ENCODE results near the gene HMGN2. TPM values are rescaled to one million over a fixed set of nuclear protein-coding genes. Genes with fewer than 3 reads are reported as not detected.
A peak's percentile ranks its signal among the peaks of the same experiment; 100 is the strongest.

HMGN2 gene
- total and polyA plus RNA-seq, 2 of the 13 experiments (the other 11 are each of a cell fraction or from before 2014, with no cell fraction given): 63.4 to 343 TPM

- 32% methylated on average over 13 of the region's 14 CpGs for WGBS (ENCODE audit: low lambda C conversion rate)
- no peaks in the 10 kb centered on the region for H3K9me3 ChIP-seq (ENCODE audit: low read length)
- H3K4me2 ChIP-seq (ENCODE audit: low read depth, low read length): no peak overlapping the region
- H3K27me3 ChIP-seq (ENCODE audit: control insufficient read depth in 1 of 2, insufficient read depth in 2 of 2, low read length in 2 of 2): peaks cover 0 to 7% of the 10 kb centered on the region in 2 experiments; a peak in 2 of 5 replicates
- H3K4me1 ChIP-seq (ENCODE audit: insufficient read depth, low read length): 0 out of 2 replicates have a peak, but pooled peaks cover 6% of the 10 kb centered on the region
- DNase-seq (ENCODE audit: low spot score) (no peak), ATAC-seq (peak; percentile 24; the same call in 1 of the 3 replicates), FAIRE-seq (no peak)
- POLR2A ChIA-PET: interaction anchor here (1.5 kb wide), 1 partner anchor 21 kb away, joined by 6 read pairs; no protein-coding TSS in a partner anchor
- BruUV-seq (replicated peaks): no TSS peak
- no peak overlapping the region for H3K9ac ChIP-seq (ENCODE audit: insufficient read depth, low read depth, low read length)
- no peaks in the 10 kb centered on the region for H4K20me1 ChIP-seq (ENCODE audit: insufficient read depth, low read length)
- no peak overlapping the region for H2AFZ ChIP-seq (ENCODE audit: low read length)
- no peak overlapping the region for H3K27ac ChIP-seq (ENCODE audit: extremely low read length, insufficient read depth, low read length)
- H3K4me3 ChIP-seq (replicated peaks in 1 of 3; ENCODE audit: insufficient read depth in 1 of 3, low read depth in 2 of 3, low read length in 3 of 3): no peak overlapping the region
- no peaks in the 10 kb centered on the region for H3K79me2 ChIP-seq (ENCODE audit: insufficient read depth, low read length)
- intact Hi-C loops (cut with micrococcal nuclease; ENCODE audit: unreplicated experiment) (no loop called here), in situ Hi-C loops (cut with HindIII; ENCODE audit: extremely low pct_ligation_motif_present, low pct_unique_long_range_greater_than_20kb) (no loop called here)
- H3K36me3 ChIP-seq (replicated peaks in 1 of 2; ENCODE audit: control insufficient read depth in 1 of 2, insufficient read depth in 2 of 2, low read length in 2 of 2): no peaks in the 10 kb centered on the region
- CTCF ChIA-PET (ENCODE audit: low intra/inter-chr PET ratio, low total read pairs): no interaction called here
- TF ChIP-seq ZNF230 (CRISPR knock-in tag; IDR thresholded peaks at IDR 0.05) (no peak), ZBTB38 (CRISPR knock-in tag; IDR thresholded peaks at IDR 0.05) (no peak), DPF2 (CRISPR knock-in tag; IDR thresholded peaks at IDR 0.05; ENCODE audit: borderline replicate concordance, low read depth) (no peak), SAP130 (CRISPR knock-in tag; IDR thresholded peaks at IDR 0.05; ENCODE audit: low read depth) (no peak), ZNF44 (CRISPR knock-in tag; IDR thresholded peaks at IDR 0.05) (no peak), ZNF775 (CRISPR knock-in tag; IDR thresholded peaks at IDR 0.05; ENCODE audit: borderline replicate concordance) (no peak), ZBTB34 (CRISPR knock-in tag; IDR thresholded peaks at IDR 0.05) (no peak), ZHX2 (IDR thresholded peaks at IDR 0.05; ENCODE audit: low read depth) (no peak), ZHX2 (CRISPR knock-in tag; IDR thresholded peaks at IDR 0.05; ENCODE audit: borderline replicate concordance) (no peak), JUND (CRISPR knock-in tag; IDR thresholded peaks at IDR 0.05) (no peak), HBP1 (CRISPR knock-in tag; IDR thresholded peaks at IDR 0.05; ENCODE audit: low read depth) (no peak), CREBL2 (CRISPR knock-in tag; IDR thresholded peaks at IDR 0.05; ENCODE audit: borderline replicate concordance) (no peak), MAZ (IDR thresholded peaks at IDR 0.05; ENCODE audit: borderline replicate concordance, low read depth, low read length) (no peak), MAZ (CRISPR knock-in tag; IDR thresholded peaks at IDR 0.05; ENCODE audit: low read depth) (no peak), ZFP62 (CRISPR knock-in tag; IDR thresholded peaks at IDR 0.05) (no peak)
Measured at GRCh38 chr1:26521669-26522030, 49.4 kb downstream of the HMGN2 start.

All from HepG2 (cell line).